ENCODE measurements around the gene CFAP92.

CFAP92 gene

GRCh38 chr3:129005526-129006303 lies 11.8 kb upstream of the CFAP92 start:
- peak; percentile 29 for DNase-seq

DNA sequence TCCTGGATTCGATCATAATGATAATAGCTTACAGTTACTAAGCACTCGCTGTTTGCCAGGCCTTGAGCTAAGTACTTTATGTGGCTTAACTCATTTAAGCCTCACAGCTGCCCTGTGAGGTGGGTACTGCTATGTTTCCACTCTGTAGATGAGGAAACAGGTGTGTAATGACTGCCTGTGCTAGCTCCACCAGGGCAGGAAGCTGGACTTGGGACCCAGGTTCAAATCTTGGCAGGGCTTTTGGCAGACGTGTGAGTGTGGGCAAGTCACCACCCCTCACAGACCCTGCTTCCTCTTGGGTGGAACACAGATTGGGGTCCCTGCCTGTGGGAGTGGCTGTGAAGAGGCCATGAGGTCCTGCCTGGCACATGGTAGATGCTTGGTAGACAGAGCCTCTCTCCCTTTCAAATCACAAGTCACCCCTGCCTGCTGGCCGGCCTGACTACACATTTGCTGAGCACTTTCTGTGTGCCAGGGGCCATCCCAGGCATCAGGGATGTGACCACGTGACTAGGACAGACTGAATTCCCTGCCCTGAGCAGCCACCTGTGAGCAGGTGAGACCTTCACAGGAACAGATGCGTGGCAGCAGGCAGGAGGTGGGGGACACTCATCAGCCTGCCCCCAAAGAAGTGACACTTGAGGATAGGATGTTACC lies 10.9 kb upstream of the CFAP92 start:
- DNase-seq, result no peak

DNA sequence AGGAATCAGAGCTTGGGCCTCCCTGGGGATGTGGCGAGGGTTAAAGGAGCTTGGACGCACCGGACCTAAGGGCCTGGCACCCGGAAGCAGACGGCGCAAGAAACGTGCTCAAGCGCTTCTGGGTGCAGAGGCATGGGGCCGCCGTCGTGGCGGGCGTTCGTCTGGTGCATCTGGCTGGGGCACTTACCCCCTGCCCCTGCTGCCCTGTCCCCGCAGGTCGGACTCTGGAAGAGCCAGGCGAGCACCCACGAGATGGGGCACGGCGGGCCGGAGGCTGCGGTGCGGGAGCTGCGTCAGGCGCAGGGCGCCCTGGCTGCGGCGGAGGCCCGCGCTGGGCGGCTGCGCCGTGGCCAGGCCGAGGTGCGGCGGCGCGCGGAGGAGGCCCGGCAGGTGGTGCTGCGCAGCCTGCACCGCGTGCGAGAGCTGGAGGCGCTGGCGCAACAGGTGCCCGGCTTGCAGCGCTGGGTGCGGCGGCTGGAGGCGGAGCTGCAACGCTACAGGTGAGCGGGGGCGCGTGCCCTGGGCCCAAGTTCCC lies 9.8 kb upstream of the CFAP92 start:
- peak; percentile 73 for DNase-seq

- no peak for DNase-seq
These were observed 9.0 kb upstream of the CFAP92 start for GRCh38 chr3:129002573-129003569.

DNA sequence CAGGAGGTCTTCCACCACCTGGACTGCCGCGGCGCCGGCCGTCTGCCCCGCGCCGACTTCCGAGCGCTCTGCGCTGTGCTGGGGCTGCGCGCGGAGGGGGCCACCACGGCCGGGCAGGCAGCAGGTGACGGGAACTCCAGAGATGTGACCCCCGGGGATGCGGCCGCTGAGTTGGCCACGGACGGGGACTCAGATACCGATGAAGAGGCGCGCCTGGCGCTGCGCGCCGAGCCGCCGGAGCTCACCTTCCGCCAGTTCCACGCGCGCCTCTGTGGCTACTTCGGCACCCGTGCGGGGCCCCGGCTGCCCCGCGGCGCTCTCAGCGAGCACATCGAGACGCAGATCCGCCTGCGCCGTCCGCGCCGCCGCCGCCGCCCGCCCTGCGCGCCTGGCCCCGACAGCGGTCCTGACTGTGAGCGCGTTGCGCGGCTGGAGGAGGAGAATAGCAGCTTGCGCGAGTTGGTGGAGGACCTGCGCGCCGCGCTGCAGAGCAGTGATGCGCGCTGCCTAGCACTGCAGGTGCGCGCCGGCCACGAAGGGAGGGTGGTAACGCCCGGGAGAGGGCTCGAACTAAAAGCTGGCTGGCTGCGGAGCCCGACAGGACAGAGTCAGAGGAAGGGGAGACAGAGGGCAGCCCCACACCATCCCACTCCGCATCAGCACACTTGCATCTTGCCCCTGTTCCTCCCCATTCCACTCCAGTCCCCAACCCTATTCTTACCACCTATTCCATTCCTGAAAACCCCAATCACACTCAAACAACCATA lies 8.1 kb upstream of the CFAP92 start:
- peak; percentile 34 for DNase-seq

DNA sequence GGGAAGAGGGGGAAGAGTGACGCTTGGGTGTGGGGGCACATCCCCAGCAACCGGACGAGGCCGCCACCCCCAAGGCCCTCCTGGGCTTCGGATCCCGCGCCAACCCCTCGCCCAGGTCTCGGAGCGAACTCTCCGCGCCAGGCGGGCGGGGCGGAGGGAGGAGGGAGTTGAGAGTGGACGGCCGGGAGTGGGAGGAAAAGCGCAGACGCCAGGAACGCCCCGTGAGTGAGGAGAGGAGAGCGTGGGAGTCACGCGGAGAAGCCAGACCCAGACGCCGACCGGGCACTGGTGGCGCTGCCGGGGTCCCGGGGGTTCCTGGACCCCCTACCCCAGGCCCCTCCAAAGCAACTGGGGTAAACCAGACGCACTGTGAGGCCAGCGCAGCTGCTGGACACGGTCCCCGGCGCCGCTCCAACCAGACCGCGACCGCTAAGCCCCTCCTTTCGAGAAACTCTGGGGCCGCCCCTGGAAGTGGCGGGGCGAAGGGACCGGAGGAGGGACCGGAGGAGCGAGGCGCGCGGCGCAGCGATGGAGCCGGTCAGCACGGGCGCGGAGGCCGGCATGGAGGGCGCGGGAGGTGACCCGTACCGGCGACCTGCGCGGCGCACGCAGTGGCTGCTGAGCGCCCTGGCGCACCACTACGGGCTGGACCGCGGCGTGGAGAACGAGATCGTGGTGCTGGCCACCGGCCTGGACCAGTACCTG lies 7.4 kb upstream of the CFAP92 start, which contains the start of gene EFCC1:
Gene EFCC1 (plus strand): TSS at position 204 of the 705 bp plus-strand sequence. CDS start 325 bp downstream, at position 529.
- no peak for DNase-seq

DNA sequence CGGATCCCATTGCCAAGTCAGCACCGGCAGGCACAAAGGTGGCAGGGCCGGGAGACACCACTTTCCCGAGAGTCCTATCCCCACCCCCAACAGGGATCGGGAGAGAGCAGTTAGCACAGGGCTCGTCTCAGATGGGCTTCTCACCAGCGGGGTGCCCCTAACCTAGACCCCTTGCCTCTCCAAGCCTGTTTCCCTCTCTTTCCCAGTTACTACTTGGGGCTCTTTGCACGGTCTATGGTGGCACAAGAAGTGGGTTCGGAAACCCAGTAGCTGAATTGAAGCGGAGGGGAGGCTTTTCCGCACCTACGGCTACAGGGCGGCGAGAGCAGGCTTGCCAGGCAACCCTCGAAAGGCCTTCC lies 6.8 kb upstream of the CFAP92 start:
- no peak for DNase-seq

DNA sequence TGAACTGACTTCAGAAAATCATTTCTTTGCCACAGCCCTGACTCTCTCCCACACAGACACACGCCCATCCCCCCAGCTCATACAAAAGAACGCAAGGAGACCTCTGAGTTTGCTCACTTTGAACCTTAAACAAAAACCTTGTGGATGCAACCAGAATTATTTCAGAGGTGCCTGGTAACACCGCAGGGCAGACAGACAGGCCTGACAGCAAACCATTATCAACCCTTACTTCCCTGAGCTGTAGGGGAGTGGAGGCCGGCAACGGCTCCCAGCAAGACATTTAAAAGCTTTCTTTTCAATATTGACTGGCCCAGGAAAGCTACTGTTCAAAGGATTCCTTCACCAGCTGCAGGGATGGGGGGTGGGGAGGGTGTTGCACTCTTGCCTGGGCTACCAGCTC lies 5.2 kb upstream of the CFAP92 start:
- peak; percentile 21 for DNase-seq

GRCh38 chr3:128998561-128998960 lies 4.7 kb upstream of the CFAP92 start:
- DNase-seq, result peak; percentile 23

DNA sequence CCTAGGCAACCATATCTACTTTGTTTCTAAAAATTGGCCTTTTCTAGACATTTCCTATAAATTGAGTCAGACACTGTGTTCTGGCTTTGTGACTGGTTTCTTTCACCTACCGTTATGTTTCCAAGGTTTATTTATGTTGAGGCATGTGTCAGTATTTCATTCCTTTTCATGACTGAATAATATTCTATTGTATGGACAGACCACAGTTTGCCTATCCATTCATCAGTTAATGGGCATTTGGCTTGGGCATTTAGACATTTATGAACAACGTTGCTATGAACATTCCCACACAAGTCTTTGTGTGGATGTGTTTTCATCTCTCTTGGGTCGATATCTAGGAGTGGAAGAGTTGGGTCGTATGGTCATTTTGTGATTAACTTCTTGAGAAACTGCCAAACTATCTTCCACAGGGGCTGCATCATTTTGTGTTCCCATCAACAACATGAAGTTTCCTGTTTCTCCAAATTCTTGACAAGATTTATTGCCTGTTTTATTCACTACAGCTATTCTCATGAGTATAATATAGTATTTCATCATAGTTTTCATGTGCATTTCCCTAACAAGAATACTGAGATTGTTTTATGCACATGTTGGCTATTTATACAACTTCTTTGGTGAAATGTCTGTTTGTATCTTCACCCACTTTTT lies 3.7 kb upstream of the CFAP92 start:
- DNase-seq, result no peak

GRCh38 chr3:128996726-128997125 lies 2.9 kb upstream of the CFAP92 start:
- DNase-seq, result no peak

GRCh38 chr3:128996200-128996599 lies 2.3 kb upstream of the CFAP92 start:
- DNase-seq, result no peak

DNA sequence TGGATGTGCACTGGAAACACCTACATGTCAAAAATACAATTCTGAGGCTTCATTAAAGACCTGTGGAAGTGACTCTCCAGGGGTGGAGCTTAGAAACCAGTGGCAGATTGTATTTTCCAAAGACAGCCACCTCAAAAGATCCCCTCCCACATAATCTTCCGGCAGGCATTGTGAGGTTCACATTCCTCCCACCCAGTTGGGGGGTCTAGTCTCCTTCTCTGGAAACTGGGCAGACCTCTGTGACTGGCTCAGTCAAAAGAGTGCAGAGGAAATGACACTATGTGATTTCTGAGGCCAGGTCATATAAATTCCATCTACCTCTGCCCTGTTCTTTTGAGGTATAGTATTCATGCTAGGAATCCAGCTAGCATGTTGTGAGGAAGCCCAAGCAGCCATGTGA lies 1.9 kb upstream of the CFAP92 start:
- no peak for DNase-seq

- DNase-seq, result no peak
These were observed 988 bp upstream of the CFAP92 start for GRCh38 chr3:128994581-128995546.

GRCh38 chr3:128994173-128994512 lies 267 bp upstream of the CFAP92 start:
- no peak for DNase-seq

- no peak for DNase-seq
These were observed 883 bp downstream of the CFAP92 start for GRCh38 chr3:128992926-128993460.

DNA sequence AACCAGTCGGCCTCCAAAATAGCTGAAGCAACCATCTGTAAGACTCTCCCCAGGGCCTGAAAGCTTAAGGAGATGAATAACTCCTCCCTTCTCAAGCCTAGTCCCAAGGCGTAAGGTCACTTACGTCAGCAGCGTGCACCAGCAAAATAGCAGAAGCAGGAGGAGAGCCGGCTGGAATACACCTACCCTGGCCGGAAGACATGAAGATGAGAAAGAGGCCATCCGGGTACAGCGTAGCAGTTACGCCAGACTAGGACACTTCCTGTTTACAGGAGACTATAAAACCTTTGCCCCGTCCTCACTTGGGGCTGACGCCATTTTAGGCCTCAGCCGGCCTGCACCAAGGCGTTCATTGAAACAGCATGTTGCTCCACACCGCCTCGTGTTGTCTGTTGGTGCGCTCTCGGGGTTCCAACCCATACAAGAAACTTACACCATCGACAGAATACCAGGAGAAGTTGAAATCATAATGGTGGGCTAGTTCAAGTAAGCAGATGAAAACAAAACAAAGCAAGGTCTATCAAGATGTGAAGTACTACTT lies 2.5 kb downstream of the CFAP92 start:
- DNase-seq, result no peak

- DNase-seq, result no peak
These were observed 5.6 kb downstream of the CFAP92 start for GRCh38 chr3:128988286-128988685.

Measured in CD4-positive, alpha-beta T cell treated with Interleukin-17A for 4 hours (primary cell).